ENCODE results near the gene USB1.
"Not testable (repeated sequence)": the region's sequence is repeated elsewhere in the genome, so short reads cannot be mapped to it uniquely, and the experiment has no call there.

The USB1 gene

GRCh38 chr16:57969451-57970123 is 31.6 kb upstream of the USB1 start:
- no peak for DNase-seq (ENCODE audit: low read depth, low spot score)

- no peak for DNase-seq (ENCODE audit: low read depth, low spot score)
Observed at GRCh38 chr16:57970319-57970718, 30.9 kb upstream of the USB1 start.

DNA sequence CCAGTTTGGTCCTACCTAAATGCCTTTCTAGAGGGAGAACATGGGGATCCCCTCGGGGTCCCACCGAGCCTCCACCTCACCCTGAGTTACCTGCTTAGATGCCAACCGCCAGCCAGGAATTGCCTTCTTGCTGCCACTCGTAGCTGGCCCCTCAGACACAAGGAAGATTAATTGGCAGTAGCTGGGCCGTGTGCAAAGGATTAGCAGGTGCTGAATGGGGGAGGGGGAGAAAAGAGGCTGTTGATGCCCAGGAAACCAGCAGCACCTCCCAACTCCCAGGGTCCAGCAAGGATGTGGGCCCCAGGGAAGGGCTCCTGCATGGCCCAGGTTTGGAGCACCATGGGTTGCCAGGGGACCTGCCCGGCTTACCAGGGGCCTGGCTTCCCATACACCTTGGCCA is 30.2 kb upstream of the USB1 start, which contains the start of gene CNGB1:
TSS of gene CNGB1 (minus strand) at position 159 of the 400 bp plus-strand sequence. CDS start 3,842 bp downstream, outside the sequence.
- no peak for DNase-seq (ENCODE audit: low read depth, low spot score)

GRCh38 chr16:57971848-57972247 is 29.4 kb upstream of the USB1 start:
- no peak for DNase-seq (ENCODE audit: low read depth, low spot score)

- no peak for DNase-seq (ENCODE audit: low read depth, low spot score)
Observed at GRCh38 chr16:57972306-57972705, 28.9 kb upstream of the USB1 start.

GRCh38 chr16:57976331-57976796 is 24.8 kb upstream of the USB1 start:
- DNase-seq (ENCODE audit: low read depth, low spot score) = no peak

GRCh38 chr16:57977418-57978069 is 23.7 kb upstream of the USB1 start:
- no peak for DNase-seq (ENCODE audit: low read depth, low spot score)

GRCh38 chr16:57978070-57978465 is 23.1 kb upstream of the USB1 start:
- not testable (repeated sequence) for DNase-seq (ENCODE audit: low read depth, low spot score)

- no peak for DNase-seq (ENCODE audit: low read depth, low spot score)
Observed at GRCh38 chr16:57979006-57979585, 22.1 kb upstream of the USB1 start.

DNA sequence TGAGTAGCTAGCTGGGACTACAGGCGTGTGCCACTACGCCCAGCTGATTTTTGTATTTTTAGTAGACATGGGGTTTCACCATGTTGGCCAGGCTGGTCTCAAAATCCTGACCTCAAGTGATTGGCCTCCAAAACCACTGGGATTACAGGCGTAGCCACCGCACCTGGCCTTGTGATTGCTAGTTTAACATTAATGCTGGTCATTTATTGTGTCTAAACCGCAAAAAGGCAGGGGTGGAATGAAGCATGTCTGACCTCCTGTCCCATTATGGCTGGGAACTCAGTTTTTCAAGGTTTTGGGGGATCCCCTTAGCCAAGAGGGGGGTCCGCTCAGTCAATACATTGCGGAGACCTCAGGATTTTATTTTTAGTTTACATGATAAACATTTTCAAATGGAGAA is 19.6 kb upstream of the USB1 start:
- no peak for DNase-seq (ENCODE audit: low read depth, low spot score)

DNA sequence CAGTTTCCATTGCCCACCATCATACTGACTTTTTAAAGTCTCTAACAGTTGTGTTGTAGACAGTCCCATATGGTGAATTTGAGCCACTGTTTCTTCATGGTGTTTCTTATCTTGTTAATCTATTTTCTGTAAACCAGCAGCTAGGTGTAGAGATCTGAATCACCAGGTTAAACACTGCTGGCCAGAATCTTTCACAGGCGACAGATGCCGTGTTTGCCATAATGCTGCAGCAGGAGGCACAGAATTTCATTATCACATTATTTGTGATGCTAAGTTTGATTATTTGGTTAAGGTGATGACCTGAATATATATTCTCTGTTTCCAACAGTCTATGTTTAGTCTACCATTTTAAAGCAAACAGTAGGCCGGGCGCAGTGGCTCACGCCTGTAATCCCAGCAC is 18.8 kb upstream of the USB1 start:
- DNase-seq (ENCODE audit: low read depth, low spot score) = no peak

DNA sequence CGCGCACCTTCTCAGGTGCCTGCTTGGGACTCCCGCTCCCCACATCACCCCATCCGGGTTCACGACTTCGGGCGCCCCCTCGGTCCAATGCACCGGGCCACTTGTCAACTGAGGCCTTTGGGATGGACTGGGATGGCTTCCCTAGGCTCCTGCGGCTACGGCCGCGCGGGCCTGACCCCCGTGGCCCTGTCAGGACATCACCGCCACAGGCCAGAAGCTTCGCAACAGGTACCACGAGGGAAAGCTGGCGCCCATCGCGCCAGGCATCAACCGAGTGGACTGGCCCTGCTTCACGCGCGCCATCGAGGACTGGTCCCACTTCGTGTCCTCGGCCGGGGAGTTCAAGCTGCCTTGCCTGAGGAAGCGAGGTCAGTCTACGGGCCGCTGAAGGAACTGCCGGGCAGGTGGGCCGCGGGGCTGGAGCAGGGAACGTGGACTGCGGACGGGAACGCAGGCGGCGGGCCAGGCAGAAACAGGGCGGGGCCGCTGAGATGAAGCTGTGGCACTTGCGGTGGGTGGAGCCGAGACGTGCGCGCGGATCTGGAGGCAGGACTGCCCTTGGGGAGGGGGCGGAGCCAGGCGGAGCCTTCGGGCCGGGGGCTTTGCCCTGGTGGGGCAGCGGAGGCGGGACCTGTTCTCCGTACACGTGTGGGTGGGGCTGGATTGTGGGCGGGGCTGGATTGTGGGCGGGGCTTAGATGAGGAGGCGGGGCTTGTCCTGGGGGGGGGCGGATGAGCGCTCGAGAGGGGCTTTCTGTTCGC is 16.6 kb upstream of the USB1 start:
- DNase-seq (ENCODE audit: low read depth, low spot score) = no peak

- DNase-seq (ENCODE audit: low read depth, low spot score) = no peak
Observed at GRCh38 chr16:57985204-57986181, 15.7 kb upstream of the USB1 start.

- DNase-seq (ENCODE audit: low read depth, low spot score) = no peak
Observed at GRCh38 chr16:57986196-57986595, 15.0 kb upstream of the USB1 start.

- DNase-seq (ENCODE audit: low read depth, low spot score) = no peak
Observed at GRCh38 chr16:57987441-57988177, 13.6 kb upstream of the USB1 start.

GRCh38 chr16:57988929-57989328 is 12.3 kb upstream of the USB1 start:
- DNase-seq (ENCODE audit: low read depth, low spot score) = no peak

DNA sequence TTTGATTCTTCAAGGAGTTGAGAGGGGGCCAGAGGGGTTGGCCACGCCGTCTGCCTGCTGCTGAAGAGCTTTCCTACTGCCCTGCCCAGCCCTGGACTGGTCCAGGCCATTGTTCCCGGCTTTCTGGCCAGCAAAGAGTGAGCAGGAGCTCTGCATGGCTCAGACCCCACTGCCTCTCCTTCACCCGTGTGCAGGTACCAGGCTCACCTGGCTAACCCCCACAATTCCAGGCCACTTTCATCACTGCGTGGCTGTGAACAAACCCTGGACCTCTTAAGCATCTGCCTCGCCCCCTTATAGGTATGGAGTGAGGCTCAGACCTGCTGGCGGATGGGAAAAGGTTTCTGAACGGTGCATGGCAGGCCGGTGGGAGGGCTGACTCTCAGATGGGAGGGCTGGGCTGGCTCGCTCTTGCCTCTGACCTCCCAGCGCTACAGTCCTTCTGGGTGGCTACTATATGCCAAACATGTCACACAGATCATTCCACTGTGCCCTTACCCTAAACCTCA is 9.6 kb upstream of the USB1 start:
- no peak for DNase-seq (ENCODE audit: low read depth, low spot score)

GRCh38 chr16:57992084-57992483 is 9.1 kb upstream of the USB1 start:
- DNase-seq (ENCODE audit: low read depth, low spot score) = no peak

DNA sequence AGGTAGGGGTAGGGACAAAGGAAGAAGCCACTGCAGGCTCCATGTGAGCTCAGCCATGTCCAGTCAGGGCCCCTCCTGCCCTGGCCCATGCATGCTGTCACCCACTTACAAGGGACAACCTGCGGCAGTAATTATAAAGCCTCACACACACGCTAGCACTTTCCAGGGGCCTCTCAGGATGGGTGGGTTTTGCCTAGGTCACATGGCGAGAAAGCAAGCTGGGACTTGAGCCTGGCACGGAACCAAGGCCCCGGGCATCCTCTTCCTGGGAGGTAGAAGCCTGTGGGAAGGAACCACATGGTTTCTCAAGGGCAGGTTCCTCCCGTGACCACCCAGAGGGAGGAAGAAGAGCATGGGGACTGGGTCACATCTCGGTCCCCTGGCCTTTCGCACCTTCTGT is 7.8 kb upstream of the USB1 start:
- no peak for DNase-seq (ENCODE audit: low read depth, low spot score)

- DNase-seq (ENCODE audit: low read depth, low spot score) = no peak
Observed at GRCh38 chr16:57993897-57994296, 7.3 kb upstream of the USB1 start.
